Cerebellar nuclear complex (tissue), 1 donor: ENCODE measurements around the gene INTS3.
A peak's percentile ranks its signal among the peaks of the same experiment; 100 is the strongest.
"Not testable (repeated sequence)": the region's sequence is repeated elsewhere in the genome, so short reads cannot be mapped to it uniquely, and the experiment has no call there.

Experiments used
- DNase-seq, 2 experiments: peaks; one replicate each; lab custom pipeline; 2025; lab: John Stamatoyannopoulos, UW

The INTS3 gene

GRCh38 chr1:153698923-153699714, 28.7 kb upstream of the INTS3 start:
- DNase-seq: no peak

GRCh38 chr1:153699768-153700167, 28.1 kb upstream of the INTS3 start:
- no peak for DNase-seq

- no peak for DNase-seq
Observed at GRCh38 chr1:153705484-153705883, 22.4 kb upstream of the INTS3 start.

GRCh38 chr1:153711026-153711425, 16.8 kb upstream of the INTS3 start:
- DNase-seq: no peak

GRCh38 chr1:153716211-153716610, 11.6 kb upstream of the INTS3 start:
- not testable (repeated sequence) for DNase-seq

GRCh38 chr1:153717330-153717729, 10.5 kb upstream of the INTS3 start:
- no peak for DNase-seq

GRCh38 chr1:153723687-153724086, 4.2 kb upstream of the INTS3 start:
- no peak for DNase-seq

- DNase-seq: not testable (repeated sequence)
Observed at GRCh38 chr1:153724634-153725033, 3.2 kb upstream of the INTS3 start.

GRCh38 chr1:153728305-153729066, 636 bp downstream of the INTS3 start:
- no peak for DNase-seq

GRCh38 chr1:153730468-153730988, 2.7 kb downstream of the INTS3 start:
- no peak for DNase-seq

GRCh38 chr1:153733970-153734369, 6.1 kb downstream of the INTS3 start:
- no peak for DNase-seq

- no peak for DNase-seq
Observed at GRCh38 chr1:153734396-153735089, 6.7 kb downstream of the INTS3 start.

GRCh38 chr1:153735090-153735420, 7.2 kb downstream of the INTS3 start:
- no peak for DNase-seq

- no peak for DNase-seq
Observed at GRCh38 chr1:153741986-153742385, 14.1 kb downstream of the INTS3 start.

GRCh38 chr1:153742411-153743142, 14.7 kb downstream of the INTS3 start:
- no peak for DNase-seq

GRCh38 chr1:153745417-153745816, 17.6 kb downstream of the INTS3 start:
- no peak for DNase-seq

- no peak for DNase-seq
Observed at GRCh38 chr1:153746174-153746573, 18.3 kb downstream of the INTS3 start.

- no peak for DNase-seq
Observed at GRCh38 chr1:153748903-153749302, 21.1 kb downstream of the INTS3 start.

GRCh38 chr1:153749408-153750005, 21.7 kb downstream of the INTS3 start:
- peak in 1 of 2 experiments; percentile 16 for DNase-seq

GRCh38 chr1:153750026-153750995, 22.5 kb downstream of the INTS3 start:
- no peak for DNase-seq
